ENCODE measurements around the gene KRTAP16-1.

Gene KRTAP16-1

GRCh38 chr17:41335747-41336146, 26.6 kb upstream of the KRTAP16-1 start:
- DNase-seq (ENCODE audit: low read depth): no peak
- no peak overlapping the region for H3K4me3 ChIP-seq (ENCODE audit: control insufficient read depth, low read depth, low read length)
- no peak for TF ChIP-seq CTCF (conservative IDR thresholded peaks at IDR 0.05; ENCODE audit: control insufficient read depth, insufficient read depth, low read depth, low read length)

GRCh38 chr17:41334385-41335305, 25.5 kb upstream of the KRTAP16-1 start:
- TF ChIP-seq CTCF (conservative IDR thresholded peaks at IDR 0.05; ENCODE audit: control insufficient read depth, insufficient read depth, low read depth, low read length): no peak
- H3K4me3 ChIP-seq (ENCODE audit: control insufficient read depth, low read depth, low read length): no peak overlapping the region
- no peak for DNase-seq (ENCODE audit: low read depth)

- no peak for TF ChIP-seq CTCF (conservative IDR thresholded peaks at IDR 0.05; ENCODE audit: control insufficient read depth, insufficient read depth, low read depth, low read length)
- DNase-seq (ENCODE audit: low read depth): no peak
- no peak overlapping the region for H3K4me3 ChIP-seq (ENCODE audit: control insufficient read depth, low read depth, low read length)
Observed at GRCh38 chr17:41333836-41334235, 24.7 kb upstream of the KRTAP16-1 start.

- no peak for TF ChIP-seq CTCF (conservative IDR thresholded peaks at IDR 0.05; ENCODE audit: control insufficient read depth, insufficient read depth, low read depth, low read length)
- no peak overlapping the region for H3K4me3 ChIP-seq (ENCODE audit: control insufficient read depth, low read depth, low read length)
- DNase-seq (ENCODE audit: low read depth): no peak
Observed at GRCh38 chr17:41333098-41333497, 24.0 kb upstream of the KRTAP16-1 start.

DNA sequence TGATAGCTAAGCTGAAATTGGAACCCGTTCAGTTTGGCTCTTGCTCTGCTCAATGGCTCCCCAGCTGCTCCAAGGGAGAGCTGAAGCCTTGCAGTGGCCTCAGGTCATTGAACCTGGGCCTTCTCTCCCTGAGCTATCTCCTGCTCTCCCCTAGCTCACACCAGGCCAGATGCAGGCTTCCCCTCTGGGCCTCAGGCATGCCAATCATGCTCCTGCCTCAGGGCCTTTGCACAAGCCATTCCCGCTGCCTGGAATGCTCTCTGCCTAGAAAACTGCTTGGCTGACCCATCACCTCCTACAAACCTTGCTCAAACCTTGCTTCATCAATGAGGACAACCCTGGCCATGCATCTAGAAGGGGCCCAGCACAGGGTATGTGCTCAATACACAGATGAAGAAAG, 23.1 kb upstream of the KRTAP16-1 start:
- no peak overlapping the region for H3K4me3 ChIP-seq (ENCODE audit: control insufficient read depth, low read depth, low read length)
- no peak for DNase-seq (ENCODE audit: low read depth)
- TF ChIP-seq CTCF (conservative IDR thresholded peaks at IDR 0.05; ENCODE audit: control insufficient read depth, insufficient read depth, low read depth, low read length): no peak

GRCh38 chr17:41331606-41332005, 22.5 kb upstream of the KRTAP16-1 start:
- no peak for DNase-seq (ENCODE audit: low read depth)
- no peak for TF ChIP-seq CTCF (conservative IDR thresholded peaks at IDR 0.05; ENCODE audit: control insufficient read depth, insufficient read depth, low read depth, low read length)
- no peak overlapping the region for H3K4me3 ChIP-seq (ENCODE audit: control insufficient read depth, low read depth, low read length)
